GM19463 (cell line): ENCODE results near the gene FIBIN.
"Not testable (repeated sequence)": the region's sequence is repeated elsewhere in the genome, so short reads cannot be mapped to it uniquely, and the experiment has no call there.

Source experiments
- ATAC-seq: cut with Tn5 transposase; IDR thresholded peaks from one replicate; pipeline ENCODE4 v1.9.1; 2021; ENCODE audit warnings: mild to moderate bottlenecking, moderate library complexity; ENCODE audit not compliant: unreplicated experiment

The FIBIN gene

GRCh38 chr11:26976389-26976788 lies 17.5 kb upstream of the FIBIN start:
- ATAC-seq, result no peak

DNA sequence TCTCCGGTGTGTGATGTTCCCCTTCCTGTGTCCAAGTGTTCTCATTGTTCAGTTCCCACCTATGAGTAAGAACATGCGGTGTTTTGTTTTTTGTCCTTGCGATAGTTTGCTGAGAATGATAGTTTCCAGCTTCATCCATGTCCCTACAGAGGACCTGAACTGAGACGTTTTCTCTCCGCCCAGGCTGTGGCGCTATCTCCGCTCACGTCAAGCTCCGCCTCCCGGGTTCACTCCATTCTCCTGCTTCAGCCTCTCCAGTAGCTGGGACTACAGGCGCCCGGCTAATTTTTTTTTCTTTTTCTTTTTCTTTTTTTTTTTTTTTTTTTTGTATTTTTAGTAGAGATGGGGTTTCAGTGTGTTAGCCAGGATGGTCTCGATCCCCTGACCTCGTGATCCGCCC lies 16.7 kb upstream of the FIBIN start:
- not testable (repeated sequence) for ATAC-seq

GRCh38 chr11:26983645-26984044 lies 10.3 kb upstream of the FIBIN start:
- ATAC-seq, result no peak

DNA sequence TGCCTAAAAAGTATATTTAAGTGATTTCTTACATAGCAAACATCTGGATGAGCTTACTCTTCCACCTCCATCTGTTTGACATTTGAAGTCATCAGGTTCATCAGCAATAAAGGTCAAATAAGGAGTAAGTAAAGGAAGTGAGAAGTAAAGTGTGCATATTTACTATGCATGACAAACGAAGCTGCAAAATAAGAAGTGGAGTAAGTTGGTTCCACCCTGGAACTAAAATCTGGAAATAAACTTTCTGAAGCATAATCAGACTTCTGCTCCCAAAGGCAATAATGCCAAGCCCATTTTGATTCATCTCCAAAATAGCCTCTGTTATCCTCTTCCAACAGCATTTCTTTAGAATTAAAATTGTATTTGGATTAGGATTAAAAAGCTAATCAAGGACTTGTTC lies 8.4 kb upstream of the FIBIN start:
- ATAC-seq, result no peak

GRCh38 chr11:26985943-26986342 lies 8.0 kb upstream of the FIBIN start:
- ATAC-seq, result no peak

- no peak for ATAC-seq
Measured at GRCh38 chr11:26987272-26987671, 6.6 kb upstream of the FIBIN start.

- ATAC-seq, result no peak
Measured at GRCh38 chr11:26987731-26988130, 6.2 kb upstream of the FIBIN start.

GRCh38 chr11:26992031-26992541 lies 1.8 kb upstream of the FIBIN start:
- no peak for ATAC-seq

DNA sequence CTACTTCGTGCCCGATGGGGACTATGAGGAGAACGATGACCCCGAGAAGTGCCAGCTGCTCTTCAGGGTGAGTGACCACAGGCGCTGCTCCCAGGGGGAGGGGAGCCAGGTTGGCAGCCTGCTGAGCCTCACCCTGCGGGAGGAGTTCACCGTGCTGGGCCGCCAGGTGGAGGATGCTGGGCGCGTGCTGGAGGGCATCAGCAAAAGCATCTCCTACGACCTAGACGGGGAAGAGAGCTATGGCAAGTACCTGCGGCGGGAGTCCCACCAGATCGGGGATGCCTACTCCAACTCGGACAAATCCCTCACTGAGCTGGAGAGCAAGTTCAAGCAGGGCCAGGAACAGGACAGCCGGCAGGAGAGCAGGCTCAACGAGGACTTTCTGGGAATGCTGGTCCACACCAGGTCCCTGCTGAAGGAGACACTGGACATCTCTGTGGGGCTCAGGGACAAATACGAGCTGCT lies 751 bp downstream of the FIBIN start:
- no peak for ATAC-seq

DNA sequence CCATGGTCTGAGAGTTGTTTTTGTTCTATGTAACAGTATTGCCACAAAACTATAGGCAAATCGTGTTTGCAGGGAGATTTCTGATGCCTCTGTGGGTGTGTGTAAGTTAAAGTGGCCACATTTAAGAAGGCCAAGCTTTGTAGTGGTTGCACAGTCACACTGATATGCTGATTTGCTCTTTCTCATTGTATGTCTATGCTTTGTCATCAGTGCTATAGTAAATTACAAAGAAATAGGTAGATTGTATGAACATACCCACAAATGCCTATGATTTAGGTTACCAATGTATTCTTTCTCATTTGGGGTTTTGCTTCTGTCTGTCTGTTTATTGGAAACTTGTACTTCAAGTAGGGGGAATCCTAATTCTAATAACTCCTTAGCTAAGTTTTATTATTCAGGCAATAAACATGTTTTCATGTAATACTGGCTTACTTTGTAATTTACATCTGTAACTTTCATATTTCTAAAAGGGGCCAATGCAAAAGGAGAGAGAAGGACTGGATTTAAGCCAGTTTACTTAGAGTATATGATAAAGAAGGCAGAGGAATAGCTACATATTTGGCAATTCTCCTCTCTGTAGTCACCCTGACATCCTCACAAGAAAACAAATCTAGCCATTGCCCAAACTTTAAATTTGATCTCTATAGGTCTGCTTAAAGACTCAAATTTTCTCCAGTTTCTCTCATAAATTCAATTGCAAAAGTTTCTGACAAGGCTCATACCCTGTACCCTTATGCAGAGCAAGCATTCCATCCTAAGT lies 2.0 kb downstream of the FIBIN start:
- ATAC-seq, result no peak

- ATAC-seq, result no peak
Measured at GRCh38 chr11:26997378-26997777, 3.5 kb downstream of the FIBIN start.

DNA sequence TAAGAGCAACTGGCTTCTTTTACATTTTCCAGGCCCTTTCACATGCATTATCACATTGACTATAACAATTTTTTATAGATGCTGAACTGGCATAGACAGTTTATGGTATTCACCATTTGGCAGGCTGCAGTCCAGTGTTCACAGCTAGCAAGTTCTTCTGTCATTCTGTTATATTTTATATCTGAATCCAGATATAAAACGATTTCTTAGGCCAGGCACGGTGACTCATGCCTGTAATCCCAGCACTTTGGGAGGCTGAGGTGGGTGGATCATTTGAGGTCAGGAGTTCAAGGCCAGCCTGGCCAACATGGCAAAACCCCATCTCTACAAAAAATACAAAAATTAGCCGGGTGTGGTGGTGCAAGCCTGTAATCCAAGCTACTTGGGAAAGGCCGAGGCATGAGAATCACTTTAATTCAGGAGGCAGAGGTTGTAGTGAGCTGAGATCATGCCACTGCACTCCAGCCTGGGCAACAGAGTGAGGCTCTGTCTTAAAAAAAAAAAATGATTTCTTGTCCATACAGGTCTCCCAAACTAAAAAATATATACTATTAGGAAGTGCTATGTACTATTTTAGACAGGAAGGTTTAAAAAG lies 7.3 kb downstream of the FIBIN start:
- not testable (repeated sequence) for ATAC-seq

DNA sequence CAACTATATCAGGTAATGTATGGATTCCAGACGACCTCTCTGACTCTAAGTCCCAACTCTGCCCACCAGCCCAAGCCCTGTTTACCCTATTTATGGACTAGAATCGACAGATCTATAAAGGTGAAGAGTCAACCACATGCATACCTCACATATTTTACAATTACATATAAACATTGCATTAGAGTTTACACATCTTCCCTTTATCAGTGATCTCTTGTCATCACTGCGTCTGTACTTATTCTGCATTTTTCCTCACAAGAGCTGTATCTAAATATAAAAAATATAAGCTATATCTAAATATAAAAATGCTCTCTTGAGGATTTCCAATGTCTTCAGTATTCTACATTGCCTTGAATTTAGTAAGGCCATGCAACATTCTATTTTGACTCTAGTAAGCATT lies 8.5 kb downstream of the FIBIN start:
- no peak for ATAC-seq

- ATAC-seq, result no peak
Measured at GRCh38 chr11:27002838-27003237, 8.9 kb downstream of the FIBIN start.

DNA sequence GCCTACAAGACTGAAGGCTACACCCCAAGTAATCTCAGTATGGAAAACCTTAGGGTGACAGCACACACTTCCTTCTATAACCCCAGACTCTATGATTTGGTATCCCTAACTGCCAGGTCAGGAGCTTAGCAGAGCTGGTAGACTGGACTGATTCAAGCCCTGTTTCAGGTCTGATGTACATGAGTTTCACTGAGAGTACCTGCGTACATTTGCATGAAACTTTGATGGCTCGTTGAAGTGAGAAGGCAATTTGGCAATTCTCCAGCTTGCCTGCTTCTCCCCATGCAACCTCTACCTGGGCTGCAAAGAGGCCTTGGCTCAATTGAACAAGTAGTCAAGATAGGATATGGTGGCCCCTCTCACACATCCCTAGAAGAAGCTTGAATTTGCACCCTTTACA lies 10.2 kb downstream of the FIBIN start:
- ATAC-seq, result no peak

GRCh38 chr11:27008811-27009535 lies 15.1 kb downstream of the FIBIN start:
- no peak for ATAC-seq

GRCh38 chr11:27011560-27012233 lies 17.8 kb downstream of the FIBIN start:
- no peak for ATAC-seq

DNA sequence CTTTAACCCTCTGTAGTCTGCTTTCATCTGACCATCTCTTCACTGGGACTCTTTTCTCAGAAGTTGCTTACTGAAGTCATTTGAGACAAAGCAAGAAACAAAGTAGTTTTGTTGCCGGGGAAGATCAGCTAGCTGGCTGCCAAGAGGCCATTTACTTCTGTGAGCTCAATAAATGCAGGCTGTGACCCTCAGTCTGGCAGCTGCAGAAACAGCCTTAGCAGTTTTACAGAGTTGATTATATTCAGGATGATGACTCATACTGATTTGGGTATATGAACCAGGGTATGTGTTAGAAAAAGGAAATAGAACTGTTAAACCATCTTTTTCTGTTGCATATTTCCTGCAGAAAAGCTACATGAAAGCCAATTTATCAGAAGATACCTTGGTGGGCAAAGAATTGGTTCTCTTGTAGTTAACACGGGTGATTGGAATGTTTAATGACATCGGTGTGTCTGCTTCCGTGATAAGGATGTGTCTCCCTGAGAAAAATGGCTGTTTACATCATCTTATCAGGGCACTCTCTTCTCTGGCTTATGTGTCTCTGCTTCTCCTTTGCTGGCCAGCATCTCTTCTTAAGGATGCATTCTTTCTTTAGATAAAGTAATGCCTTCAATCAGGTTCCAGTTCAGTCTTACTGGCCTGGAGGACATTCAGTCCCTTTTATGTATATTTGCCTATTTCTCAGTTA lies 18.5 kb downstream of the FIBIN start:
- ATAC-seq, result no peak

DNA sequence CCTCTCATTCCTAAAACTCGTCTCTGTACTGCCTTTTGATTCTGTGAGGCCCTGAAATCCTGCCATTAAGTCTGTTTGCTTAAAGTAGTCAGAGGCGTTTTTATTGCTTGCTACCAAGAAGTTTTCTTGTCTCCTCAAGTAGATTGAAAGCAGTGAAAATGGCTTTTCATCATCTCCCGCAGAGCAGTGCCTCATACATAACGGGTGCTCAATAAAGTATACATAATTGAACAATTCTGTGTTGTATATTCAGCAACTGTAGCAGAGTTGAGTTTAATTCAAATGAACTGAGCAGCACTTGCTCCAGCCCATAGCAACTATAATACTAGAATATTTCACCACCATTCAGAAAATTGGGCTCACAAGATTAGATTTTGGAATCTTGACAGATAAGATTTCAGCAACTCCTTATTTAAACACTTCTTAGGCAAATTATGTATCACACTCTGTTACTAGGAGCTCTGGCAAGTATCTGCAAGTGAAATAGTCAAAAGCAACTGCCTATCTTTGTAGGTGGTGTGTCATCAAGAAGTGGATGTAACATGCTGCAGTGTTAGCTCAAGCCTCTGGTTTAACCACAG lies 20.0 kb downstream of the FIBIN start:
- ATAC-seq, result no peak

DNA sequence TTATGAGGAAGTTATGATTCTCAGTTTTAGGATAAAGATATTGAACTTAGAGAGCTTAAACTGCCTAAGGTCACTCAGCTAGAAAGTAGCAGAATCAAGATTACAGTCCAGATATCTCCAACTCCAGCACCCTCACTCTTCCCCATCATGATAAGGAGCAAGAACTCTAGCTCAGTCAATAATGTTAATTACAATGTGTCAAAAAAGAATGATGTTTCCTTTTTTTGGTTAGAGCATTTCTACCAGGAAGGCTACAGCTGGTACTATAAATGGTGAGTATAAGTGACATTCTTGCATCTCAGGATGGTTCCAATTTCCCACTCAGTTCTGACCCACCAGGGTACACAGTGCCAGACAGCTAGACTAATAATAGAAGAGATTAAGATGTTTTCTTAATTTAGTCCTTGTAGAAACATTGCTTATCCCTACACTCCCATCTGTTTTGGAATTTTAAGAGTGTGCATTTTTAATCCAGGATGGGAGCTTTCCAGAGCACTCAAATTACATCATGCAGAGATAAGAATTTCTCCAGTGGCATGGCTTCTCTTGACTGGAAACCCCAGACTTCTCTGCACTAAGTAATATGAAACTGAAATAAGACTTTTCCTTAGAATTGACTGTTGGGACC lies 25.1 kb downstream of the FIBIN start:
- ATAC-seq, result no peak
